T-helper 9 cell (primary cell): Measurements from ENCODE around the gene POMT1.

Source experiments
- DNase-seq: peaks from one replicate; pipeline ENCODE4 v3.0.0-alpha.2; 2020

The POMT1 gene

GRCh38 chr9:131555841-131556673 is 53.3 kb downstream of the POMT1 start:
- no peak for DNase-seq

- no peak for DNase-seq
Measured at GRCh38 chr9:131557855-131558548, 55.3 kb downstream of the POMT1 start.

GRCh38 chr9:131559421-131560000 is 56.8 kb downstream of the POMT1 start:
- DNase-seq = no peak

GRCh38 chr9:131562032-131562959 is 59.6 kb downstream of the POMT1 start:
- DNase-seq = no peak

- DNase-seq = no peak
Measured at GRCh38 chr9:131565369-131565768, 62.7 kb downstream of the POMT1 start.

GRCh38 chr9:131566158-131566557 is 63.4 kb downstream of the POMT1 start:
- no peak for DNase-seq

GRCh38 chr9:131567910-131568309 is 65.2 kb downstream of the POMT1 start:
- DNase-seq = no peak
